ENCODE measurements around the gene XBP1.
A peak's percentile ranks its signal among the peaks of the same experiment; 100 is the strongest.

XBP1 gene

DNA sequence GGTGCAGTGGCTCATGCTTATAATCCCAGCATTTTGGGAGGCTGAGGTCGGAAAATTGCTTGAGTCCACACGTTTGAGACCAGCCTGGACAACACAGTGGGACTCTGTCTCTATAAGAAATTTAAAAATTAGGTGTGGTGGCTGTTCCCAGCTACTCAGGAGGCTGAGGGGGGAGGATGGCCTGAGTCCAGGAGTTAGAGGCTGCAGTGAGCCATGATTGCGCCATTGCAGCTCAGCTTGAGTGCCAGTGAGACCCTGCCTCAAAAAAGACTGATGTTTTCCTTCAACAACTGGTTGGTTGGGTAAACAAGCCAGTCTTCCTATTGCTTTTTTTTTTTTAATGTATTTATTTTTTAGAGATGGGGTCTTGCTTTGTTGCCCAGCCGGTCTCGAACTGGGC lies 9.2 kb downstream of the XBP1 start:
- Histone ChIP-seq H3K27ac (ENCODE audit: low read length) (no peak overlapping the region), H3K4me1 (ENCODE audit: control insufficient read depth, insufficient read depth, low read length) (peaks cover 4% of the 10 kb centered on the region), H3K4me3 (ENCODE audit: low read length in 2 of 2) (no peak overlapping the region), H3K27me3 (ENCODE audit: control insufficient read depth in 1 of 2, insufficient read depth in 2 of 2, low read length in 2 of 2) (no peaks in the 10 kb centered on the region), H3K9me3 (ENCODE audit: control insufficient read depth in 2 of 2, low read length in 2 of 2) (no peaks in the 10 kb centered on the region), H3K36me3 (ENCODE audit: control insufficient read depth in 2 of 2, insufficient read depth in 2 of 2, low read length in 2 of 2) (peaks cover 23 to 26% of the 10 kb centered on the region in 2 donors), H3K9ac (ENCODE audit: low read length in 2 of 2) (no peak overlapping the region)

GRCh38 chr22:28788601-28789000 lies 11.8 kb downstream of the XBP1 start:
- Histone ChIP-seq H3K27ac (ENCODE audit: low read length) (no peak overlapping the region), H3K9me3 (ENCODE audit: control insufficient read depth in 2 of 2, low read length in 2 of 2) (no peaks in the 10 kb centered on the region), H3K4me3 (ENCODE audit: low read length in 2 of 2) (no peak overlapping the region), H3K27me3 (ENCODE audit: control insufficient read depth in 1 of 2, insufficient read depth in 2 of 2, low read length in 2 of 2) (no peaks in the 10 kb centered on the region), H3K4me1 (ENCODE audit: control insufficient read depth, insufficient read depth, low read length) (no peaks in the 10 kb centered on the region), H3K9ac (ENCODE audit: low read length in 2 of 2) (no peak overlapping the region), H3K36me3 (ENCODE audit: control insufficient read depth in 2 of 2, insufficient read depth in 2 of 2, low read length in 2 of 2) (peaks cover 15 to 23% of the 10 kb centered on the region in 2 donors)

DNA sequence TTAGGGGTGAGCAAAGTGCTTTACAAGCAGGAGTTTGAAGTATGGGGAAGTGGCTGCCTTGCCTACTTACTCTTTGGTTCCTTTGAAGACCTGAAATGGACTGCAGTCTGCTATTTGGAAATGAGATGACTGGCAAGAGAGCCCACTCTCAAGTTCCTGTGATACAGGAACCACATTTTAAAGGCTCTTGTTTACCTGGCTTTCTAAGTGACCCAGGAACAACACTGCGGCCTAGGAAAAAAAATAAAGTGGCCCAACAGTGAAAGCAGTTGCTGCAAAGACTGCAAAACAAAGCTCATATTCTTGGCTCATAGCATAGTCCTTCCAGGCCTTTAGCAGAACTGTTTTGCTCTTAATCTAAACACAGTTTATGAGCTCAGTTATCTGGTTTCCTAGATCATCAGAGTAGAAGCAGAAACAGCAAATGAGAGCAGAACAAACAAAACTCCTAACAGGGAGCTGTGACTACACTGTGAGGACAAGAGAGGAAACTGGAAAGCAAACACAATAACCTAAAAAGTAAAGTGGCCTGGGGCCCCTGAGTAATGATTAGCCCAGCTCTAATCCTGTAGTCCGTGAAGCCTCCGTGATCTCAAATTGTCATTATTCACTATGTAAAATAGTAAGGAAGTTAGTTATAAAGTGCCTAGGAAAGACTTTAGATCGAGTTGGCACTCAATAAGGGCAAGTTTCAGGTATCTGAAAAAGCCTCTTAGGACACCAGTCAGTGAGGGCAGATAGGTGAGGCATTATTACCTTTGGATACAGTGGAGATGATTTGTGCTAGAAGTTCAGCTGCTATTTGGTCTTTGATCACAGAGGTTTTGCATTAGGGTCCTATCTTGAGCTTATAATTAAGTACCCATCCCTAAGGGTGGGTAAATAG lies 16.3 kb downstream of the XBP1 start:
- H3K4me3 ChIP-seq (ENCODE audit: low read length in 2 of 2) = no peak overlapping the region
- no peaks in the 10 kb centered on the region for H3K9me3 ChIP-seq (ENCODE audit: control insufficient read depth in 2 of 2, low read length in 2 of 2)
- peak overlapping the region; percentile 3 to 31 for H3K9ac ChIP-seq (ENCODE audit: low read length in 2 of 2)
- peaks cover 17 to 23% of the 10 kb centered on the region in 2 donors for H3K36me3 ChIP-seq (ENCODE audit: control insufficient read depth in 2 of 2, insufficient read depth in 2 of 2, low read length in 2 of 2)
- H3K4me1 ChIP-seq (ENCODE audit: control insufficient read depth, insufficient read depth, low read length) = peaks cover 2% of the 10 kb centered on the region
- no peaks in the 10 kb centered on the region for H3K27me3 ChIP-seq (ENCODE audit: control insufficient read depth in 1 of 2, insufficient read depth in 2 of 2, low read length in 2 of 2)
- peak overlapping the region; percentile 78 for H3K27ac ChIP-seq (ENCODE audit: low read length)

- H3K9ac ChIP-seq (ENCODE audit: low read length in 2 of 2) = no peak overlapping the region
- H3K27me3 ChIP-seq (ENCODE audit: control insufficient read depth in 1 of 2, insufficient read depth in 2 of 2, low read length in 2 of 2) = no peaks in the 10 kb centered on the region
- peaks cover 8% of the 10 kb centered on the region for H3K4me1 ChIP-seq (ENCODE audit: control insufficient read depth, insufficient read depth, low read length)
- peaks cover 10 to 17% of the 10 kb centered on the region in 2 donors for H3K36me3 ChIP-seq (ENCODE audit: control insufficient read depth in 2 of 2, insufficient read depth in 2 of 2, low read length in 2 of 2)
- no peak overlapping the region for H3K4me3 ChIP-seq (ENCODE audit: low read length in 2 of 2)
- H3K9me3 ChIP-seq (ENCODE audit: control insufficient read depth in 2 of 2, low read length in 2 of 2) = no peaks in the 10 kb centered on the region
- no peak overlapping the region for H3K27ac ChIP-seq (ENCODE audit: low read length)
Measured at GRCh38 chr22:28780296-28780695, 20.1 kb downstream of the XBP1 start.

- Histone ChIP-seq H3K9me3 (ENCODE audit: control insufficient read depth in 2 of 2, low read length in 2 of 2) (no peaks in the 10 kb centered on the region), H3K4me3 (ENCODE audit: low read length in 2 of 2) (no peak overlapping the region), H3K36me3 (ENCODE audit: control insufficient read depth in 2 of 2, insufficient read depth in 2 of 2, low read length in 2 of 2) (peaks cover 10 to 14% of the 10 kb centered on the region in 2 donors), H3K9ac (ENCODE audit: low read length in 2 of 2) (no peak overlapping the region), H3K27me3 (ENCODE audit: control insufficient read depth in 1 of 2, insufficient read depth in 2 of 2, low read length in 2 of 2) (no peaks in the 10 kb centered on the region), H3K4me1 (ENCODE audit: control insufficient read depth, insufficient read depth, low read length) (peaks cover 11% of the 10 kb centered on the region), H3K27ac (ENCODE audit: low read length) (no peak overlapping the region)
Measured at GRCh38 chr22:28779833-28780232, 20.5 kb downstream of the XBP1 start.

GRCh38 chr22:28774378-28774777 lies 26.0 kb downstream of the XBP1 start:
- Histone ChIP-seq H3K9ac (ENCODE audit: low read length in 2 of 2) (no peak overlapping the region), H3K36me3 (ENCODE audit: control insufficient read depth in 2 of 2, insufficient read depth in 2 of 2, low read length in 2 of 2) (peaks cover 4 to 9% of the 10 kb centered on the region in 2 donors), H3K27me3 (ENCODE audit: control insufficient read depth in 1 of 2, insufficient read depth in 2 of 2, low read length in 2 of 2) (no peaks in the 10 kb centered on the region), H3K9me3 (ENCODE audit: control insufficient read depth in 2 of 2, low read length in 2 of 2) (no peaks in the 10 kb centered on the region), H3K27ac (ENCODE audit: low read length) (no peak overlapping the region), H3K4me1 (ENCODE audit: control insufficient read depth, insufficient read depth, low read length) (peaks cover 24% of the 10 kb centered on the region), H3K4me3 (ENCODE audit: low read length in 2 of 2) (no peak overlapping the region)

DNA sequence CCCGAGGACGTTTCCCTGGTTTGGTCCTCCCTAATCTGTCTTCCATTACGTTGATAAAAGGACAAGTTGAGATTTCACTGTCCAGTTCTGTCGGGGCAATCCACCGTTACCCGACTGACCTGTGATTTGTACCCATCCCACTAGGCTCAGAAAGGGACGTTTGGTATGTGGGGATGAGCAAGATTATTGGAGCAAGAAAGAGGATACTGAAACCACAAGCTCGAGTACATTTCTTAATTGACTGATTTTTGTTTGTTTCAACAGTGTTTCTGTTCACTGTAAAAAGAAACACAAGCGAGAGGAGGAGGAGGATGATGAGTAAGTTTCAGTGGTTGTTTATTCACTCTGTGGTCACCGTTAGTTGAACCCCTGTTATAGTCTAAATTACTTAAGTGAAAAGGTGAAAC lies 26.9 kb downstream of the XBP1 start:
- Histone ChIP-seq H3K36me3 (ENCODE audit: control insufficient read depth in 2 of 2, insufficient read depth in 2 of 2, low read length in 2 of 2) (peaks cover 4 to 9% of the 10 kb centered on the region in 2 donors), H3K4me3 (ENCODE audit: low read length in 2 of 2) (peak overlapping the region; percentile 65 to 87), H3K4me1 (ENCODE audit: control insufficient read depth, insufficient read depth, low read length) (peaks cover 22% of the 10 kb centered on the region), H3K9me3 (ENCODE audit: control insufficient read depth in 2 of 2, low read length in 2 of 2) (no peaks in the 10 kb centered on the region), H3K27ac (ENCODE audit: low read length) (peak overlapping the region; percentile 66), H3K9ac (ENCODE audit: low read length in 2 of 2) (peak overlapping the region; percentile 70 to 89), H3K27me3 (ENCODE audit: control insufficient read depth in 1 of 2, insufficient read depth in 2 of 2, low read length in 2 of 2) (no peaks in the 10 kb centered on the region)

GRCh38 chr22:28772633-28773460 lies 27.5 kb downstream of the XBP1 start, which contains the start of gene CCDC117:
Gene CCDC117 (plus strand): TSS chr22:28772695. CDS start chr22:28772850, 155 bp downstream.
- H3K27me3 ChIP-seq (ENCODE audit: control insufficient read depth in 1 of 2, insufficient read depth in 2 of 2, low read length in 2 of 2) = no peaks in the 10 kb centered on the region
- H3K27ac ChIP-seq (ENCODE audit: low read length) = peak within 1 kb of the TSS; percentile 88
- no peaks in the 10 kb centered on the region for H3K9me3 ChIP-seq (ENCODE audit: control insufficient read depth in 2 of 2, low read length in 2 of 2)
- peaks cover 22% of the 10 kb centered on the region for H3K4me1 ChIP-seq (ENCODE audit: control insufficient read depth, insufficient read depth, low read length)
- peaks cover 4 to 7% of the 10 kb centered on the region in 2 donors for H3K36me3 ChIP-seq (ENCODE audit: control insufficient read depth in 2 of 2, insufficient read depth in 2 of 2, low read length in 2 of 2)
- peak within 1 kb of the TSS; percentile 65 to 87 for H3K4me3 ChIP-seq (ENCODE audit: low read length in 2 of 2)
- H3K9ac ChIP-seq (ENCODE audit: low read length in 2 of 2) = peak within 1 kb of the TSS; percentile 74 to 89

GRCh38 chr22:28771195-28771791 lies 29.1 kb downstream of the XBP1 start:
- Histone ChIP-seq H3K9me3 (ENCODE audit: control insufficient read depth in 2 of 2, low read length in 2 of 2) (no peaks in the 10 kb centered on the region), H3K27ac (ENCODE audit: low read length) (no peak overlapping the region), H3K9ac (ENCODE audit: low read length in 2 of 2) (no peak overlapping the region), H3K4me3 (ENCODE audit: low read length in 2 of 2) (no peak overlapping the region), H3K36me3 (ENCODE audit: control insufficient read depth in 2 of 2, insufficient read depth in 2 of 2, low read length in 2 of 2) (peaks cover 3 to 4% of the 10 kb centered on the region in 2 donors), H3K4me1 (ENCODE audit: control insufficient read depth, insufficient read depth, low read length) (peaks cover 22% of the 10 kb centered on the region), H3K27me3 (ENCODE audit: control insufficient read depth in 1 of 2, insufficient read depth in 2 of 2, low read length in 2 of 2) (no peaks in the 10 kb centered on the region)

DNA sequence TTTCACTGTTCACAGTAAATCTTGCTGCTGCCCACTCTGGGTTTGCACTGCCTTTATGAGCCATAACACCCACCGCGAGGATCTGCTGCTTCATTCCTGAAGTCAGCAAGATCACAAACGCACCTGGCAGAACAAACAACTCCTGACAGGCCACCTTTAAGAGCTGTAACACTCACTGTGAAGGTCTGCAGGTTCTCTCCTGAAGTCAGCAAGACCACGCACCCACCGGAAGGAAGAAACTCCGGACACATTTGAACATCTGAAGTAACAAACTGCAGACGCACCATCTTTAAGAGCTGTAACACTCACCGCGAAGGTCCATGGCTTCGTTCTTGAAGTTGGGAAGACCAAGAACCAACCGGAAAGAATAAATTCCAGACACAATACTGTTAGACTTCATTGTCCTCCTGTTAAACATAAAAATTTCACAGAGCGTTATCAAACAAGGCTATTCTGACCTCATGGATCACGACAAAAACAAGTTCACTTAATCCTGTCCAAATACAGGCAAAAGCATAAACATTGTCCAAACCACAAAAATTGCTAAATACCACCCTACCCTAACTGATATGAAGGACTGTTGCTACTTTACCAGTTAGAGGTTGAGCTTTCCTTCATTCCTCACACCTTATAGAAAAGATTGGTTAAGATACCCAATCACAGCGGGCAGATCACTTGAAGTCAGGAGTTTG lies 30.8 kb downstream of the XBP1 start:
- no peaks in the 10 kb centered on the region for H3K27me3 ChIP-seq (ENCODE audit: control insufficient read depth in 1 of 2, insufficient read depth in 2 of 2, low read length in 2 of 2)
- no peak overlapping the region for H3K27ac ChIP-seq (ENCODE audit: low read length)
- no peaks in the 10 kb centered on the region for H3K36me3 ChIP-seq (ENCODE audit: control insufficient read depth in 2 of 2, insufficient read depth in 2 of 2, low read length in 2 of 2)
- no peak overlapping the region for H3K4me3 ChIP-seq (ENCODE audit: low read length in 2 of 2)
- H3K4me1 ChIP-seq (ENCODE audit: control insufficient read depth, insufficient read depth, low read length) = peaks cover 10% of the 10 kb centered on the region
- no peak overlapping the region for H3K9ac ChIP-seq (ENCODE audit: low read length in 2 of 2)
- H3K9me3 ChIP-seq (ENCODE audit: control insufficient read depth in 2 of 2, low read length in 2 of 2) = no peaks in the 10 kb centered on the region

All from stomach smooth muscle (tissue), 2 donors.